Measurements from ENCODE around the gene SH3BP1. TPM values are rescaled to one million over a fixed set of nuclear protein-coding genes. Genes with fewer than 3 reads are reported as not detected.

Gene SH3BP1
- polyA plus RNA-seq, 3 donors = 20.0 to 214 (median 20.0) TPM

GRCh38 chr22:37624876-37625275 lies 14.6 kb upstream of the SH3BP1 start:
- H3K4me2 ChIP-seq (replicated peaks; ENCODE audit: extremely low read depth, low read length, poor library complexity, severe bottlenecking) = no peak overlapping the region
- H2AFZ ChIP-seq (ENCODE audit: insufficient read depth, low read depth, low read length, poor library complexity, severe bottlenecking) = no peak overlapping the region
- H3K9ac ChIP-seq (ENCODE audit: insufficient read depth, low read length, poor library complexity, severe bottlenecking) = no peak overlapping the region
- H3K4me3 ChIP-seq (replicated peaks in 1 of 3; ENCODE audit: low read depth in 2 of 3, low read length in 3 of 3) = no peak overlapping the region
- peaks cover 6% of the 10 kb centered on the region for H4K20me1 ChIP-seq (ENCODE audit: insufficient read depth, low read length)
- H3K9me3 ChIP-seq (replicated peaks in 1 of 2; ENCODE audit: control insufficient read depth in 1 of 2, insufficient read depth in 1 of 2, low read length in 2 of 2) = no peaks in the 10 kb centered on the region
- no peak overlapping the region for H3K4me3 Mint-ChIP-seq
- peaks cover 37% of the 10 kb centered on the region for H3K4me1 Mint-ChIP-seq
- H3K4me1 ChIP-seq (ENCODE audit: control insufficient read depth in 1 of 2, insufficient read depth in 2 of 2, low read length in 2 of 2) = peaks cover 30 to 33% of the 10 kb centered on the region in 2 donors
- no peak for TF ChIP-seq CTCF (IDR thresholded peaks at IDR 0.05)
- DNase-seq = no peak
- H3K27ac Mint-ChIP-seq = peak overlapping the region in 2 of 7 donors; percentile 1 to 57
- H3K36me3 Mint-ChIP-seq = peaks cover 60 to 76% of the 10 kb centered on the region in 2 donors
- H3K9me3 Mint-ChIP-seq = no peaks in the 10 kb centered on the region
- 97% methylated on average over 3 of the region's 7 CpGs for WGBS (ENCODE audit: insufficient coverage)
- no peaks in the 10 kb centered on the region for H3K27me3 ChIP-seq (ENCODE audit: control insufficient read depth in 2 of 2, insufficient read depth in 2 of 2, low read length in 2 of 2)
- H3K79me2 ChIP-seq (ENCODE audit: insufficient read depth, low read length) = peaks cover 3% of the 10 kb centered on the region
- H3K27ac ChIP-seq (ENCODE audit: low read depth in 1 of 2, low read length in 2 of 2) = no peak overlapping the region
- H3K27me3 Mint-ChIP-seq (ENCODE audit: low read depth in 3 of 3) = peaks cover 0 to 1% (median 0%) of the 10 kb centered on the region in 3 donors
- intact Hi-C loops (cut with micrococcal nuclease) = no loop called here
- H3K36me3 ChIP-seq (replicated peaks in 1 of 2; ENCODE audit: control insufficient read depth in 1 of 2, insufficient read depth in 2 of 2, low read length in 2 of 2) = peaks cover 52 to 68% of the 10 kb centered on the region in 2 donors

- Mint-ChIP-seq H3K36me3 (peaks cover 58 to 76% of the 10 kb centered on the region in 2 donors), H3K27ac (no peak overlapping the region), H3K4me1 (peaks cover 37% of the 10 kb centered on the region), H3K27me3 (ENCODE audit: low read depth in 3 of 3) (peaks cover 0 to 1% (median 0%) of the 10 kb centered on the region in 3 donors), H3K4me3 (no peak overlapping the region), H3K9me3 (no peaks in the 10 kb centered on the region)
- Histone ChIP-seq H3K9ac (ENCODE audit: insufficient read depth, low read length, poor library complexity, severe bottlenecking) (no peak overlapping the region), H3K9me3 (replicated peaks in 1 of 2; ENCODE audit: control insufficient read depth in 1 of 2, insufficient read depth in 1 of 2, low read length in 2 of 2) (no peaks in the 10 kb centered on the region), H3K4me3 (replicated peaks in 1 of 3; ENCODE audit: low read depth in 2 of 3, low read length in 3 of 3) (no peak overlapping the region), H3K27me3 (ENCODE audit: control insufficient read depth in 2 of 2, insufficient read depth in 2 of 2, low read length in 2 of 2) (no peaks in the 10 kb centered on the region), H3K27ac (ENCODE audit: low read depth in 1 of 2, low read length in 2 of 2) (no peak overlapping the region), H3K36me3 (replicated peaks in 1 of 2; ENCODE audit: control insufficient read depth in 1 of 2, insufficient read depth in 2 of 2, low read length in 2 of 2) (peaks cover 50 to 68% of the 10 kb centered on the region in 2 donors), H4K20me1 (ENCODE audit: insufficient read depth, low read length) (peaks cover 6% of the 10 kb centered on the region), H3K79me2 (ENCODE audit: insufficient read depth, low read length) (peaks cover 3% of the 10 kb centered on the region), H3K4me1 (ENCODE audit: control insufficient read depth in 1 of 2, insufficient read depth in 2 of 2, low read length in 2 of 2) (peaks cover 30 to 33% of the 10 kb centered on the region in 2 donors), H2AFZ (ENCODE audit: insufficient read depth, low read depth, low read length, poor library complexity, severe bottlenecking) (no peak overlapping the region), H3K4me2 (replicated peaks; ENCODE audit: extremely low read depth, low read length, poor library complexity, severe bottlenecking) (no peak overlapping the region)
- no peak for TF ChIP-seq CTCF (IDR thresholded peaks at IDR 0.05)
- WGBS (ENCODE audit: insufficient coverage) = 94% methylated on average over 11 of the region's 14 CpGs
- DNase-seq = no peak
- intact Hi-C loops (cut with micrococcal nuclease) = no loop called here
Observed at GRCh38 chr22:37625737-37626136, 13.7 kb upstream of the SH3BP1 start.

All from CD14-positive monocyte (primary cell).